NB4 (cell line): ENCODE measurements around the gene SUCLG2.

ENCODE experiments used
- CTCF ChIP-seq: IDR thresholded peaks from one replicate; pipeline ENCODE4 v1.5.1; 2012; ENCODE audit warnings: low read depth, low read length
- MYC ChIP-seq: IDR thresholded peaks from 2 replicates; pipeline ENCODE4 v1.6.1; 2011; ENCODE audit warnings: low read depth, low read length
- POLR2A ChIP-seq: IDR thresholded peaks from 2 replicates; pipeline ENCODE4 v1.6.1; 2011; ENCODE audit warnings: mild to moderate bottlenecking; ENCODE audit not compliant: insufficient read length; ENCODE audit errors: extremely low read depth

- TF ChIP-seq CTCF (no peak), POLR2A (no peak), MYC (no peak)
Measured at GRCh38 chr3:67334588-67334987, 319.8 kb downstream of the SUCLG2 start.
